Adipose tissue (tissue), 3 donors: ENCODE measurements around the gene ARL17A. TPM values are rescaled to one million over a fixed set of nuclear protein-coding genes. Genes with fewer than 3 reads are reported as not detected.
"Not testable (repeated sequence)": the region's sequence is repeated elsewhere in the genome, so short reads cannot be mapped to it uniquely, and the experiment has no call there.

Experiments used
- H3K27ac ChIP-seq: one replicate; pipeline ENCODE4 v1.5.1; 2013; ENCODE audit warnings: low read depth, low read length
- WGBS, 3 donors: extraction: QIAGEN DNeasy Blood & Tissue Kit; methylation state at CpG; one replicate each; pipeline ENCODE4 v1.1.7; 2013; 5-methylcytosine and 5-hydroxymethylcytosine counted together
- polyA plus RNA-seq, 3 donors: library from polyadenylated mRNA; stranded (reverse); fragments of 200-250 nt; gene quantifications; one replicate each; pipeline ENCODE4 v1.2.3, GENCODE V29; 2013
- donor health status: healthy with polysubstance abuse.
- donor health status: Bipolar disorder and iron deficiency.
- donor health status: healthy.

Gene ARL17A
- polyA plus RNA-seq: 1 to 10 TPM; 2.0 to 2.7 (median 2.3) TPM

- H3K27ac ChIP-seq: not testable (repeated sequence)
- WGBS, 3 donors: 0% methylated on average over 4 to 11 of the region's 65 CpGs
These were observed at the start of gene ARL17A for GRCh38 chr17:46579083-46580075. Gene ARL17A, minus strand, starts transcription at chr17:46579691. Its CDS starts 3,369 bp downstream, at chr17:46576322.

GRCh38 chr17:46628753-46629436 lies 49.4 kb upstream of the ARL17A start:
- not testable (repeated sequence) for H3K27ac ChIP-seq
- no CpG with 5 or more reads among the region's 5 CpGs for WGBS, 3 donors

GRCh38 chr17:46627452-46627851 lies 48.0 kb upstream of the ARL17A start:
- not testable (repeated sequence) for H3K27ac ChIP-seq
- WGBS, 3 donors: no CpG with 5 or more reads among the region's 2 CpGs

- no CpG with 5 or more reads among the region's 5 CpGs for WGBS, 3 donors
- H3K27ac ChIP-seq: not testable (repeated sequence)
These were observed 45.2 kb upstream of the ARL17A start for GRCh38 chr17:46624726-46625125.

GRCh38 chr17:46623790-46624189 lies 44.3 kb upstream of the ARL17A start:
- H3K27ac ChIP-seq: not testable (repeated sequence)
- WGBS, 3 donors: no CpG with 5 or more reads among the region's 2 CpGs

GRCh38 chr17:46618975-46619374 lies 39.5 kb upstream of the ARL17A start:
- WGBS, 3 donors: no CpG with 5 or more reads among the region's 1 CpG
- not testable (repeated sequence) for H3K27ac ChIP-seq

- no CpG with 5 or more reads among the region's 3 CpGs for WGBS, 3 donors
- not testable (repeated sequence) for H3K27ac ChIP-seq
These were observed 37.6 kb upstream of the ARL17A start for GRCh38 chr17:46617121-46617520.

- H3K27ac ChIP-seq: not testable (repeated sequence)
- WGBS, 3 donors: no CpG with 5 or more reads among the region's 1 CpG
These were observed 34.4 kb upstream of the ARL17A start for GRCh38 chr17:46613876-46614275.

- WGBS, 3 donors: no CpG with 5 or more reads among the region's 2 CpGs
- not testable (repeated sequence) for H3K27ac ChIP-seq
These were observed 31.8 kb upstream of the ARL17A start for GRCh38 chr17:46611304-46611703.

- not testable (repeated sequence) for H3K27ac ChIP-seq
These were observed 23.6 kb upstream of the ARL17A start for GRCh38 chr17:46603125-46603524.

GRCh38 chr17:46600767-46601166 lies 21.3 kb upstream of the ARL17A start:
- H3K27ac ChIP-seq: not testable (repeated sequence)
- WGBS, 3 donors: no CpG with 5 or more reads among the region's 3 CpGs

GRCh38 chr17:46598344-46598931 lies 18.9 kb upstream of the ARL17A start:
- H3K27ac ChIP-seq: not testable (repeated sequence)
- 36 to 52% (median 45%) methylated on average over 2 of the region's 3 CpGs for WGBS, 3 donors

- WGBS, 3 donors: no CpG with 5 or more reads among the region's 7 CpGs
- not testable (repeated sequence) for H3K27ac ChIP-seq
These were observed 11.8 kb upstream of the ARL17A start for GRCh38 chr17:46591332-46591731.

- H3K27ac ChIP-seq: not testable (repeated sequence)
- no CpG with 5 or more reads among the region's 95 CpGs for WGBS, 3 donors
These were observed 11.0 kb upstream of the ARL17A start, which contains the start of gene NSF for GRCh38 chr17:46590157-46591146. Gene NSF, plus strand, starts transcription at chr17:46590669. Its CDS starts 107 bp downstream, at chr17:46590776.

- no CpG with 5 or more reads among the region's 3 CpGs for WGBS, 3 donors
- not testable (repeated sequence) for H3K27ac ChIP-seq
These were observed 6.0 kb upstream of the ARL17A start for GRCh38 chr17:46585444-46585843.

GRCh38 chr17:46580082-46580481 lies 591 bp upstream of the ARL17A start:
- 4 to 10% (median 8%) methylated on average over 1 to 8 of the region's 18 CpGs for WGBS, 3 donors
- H3K27ac ChIP-seq: not testable (repeated sequence)

- WGBS, 3 donors: no CpG with 5 or more reads among the region's 4 CpGs
These were observed 7.7 kb downstream of the ARL17A start for GRCh38 chr17:46571796-46572195.

GRCh38 chr17:46566980-46567379 lies 12.5 kb downstream of the ARL17A start:
- no CpG with 5 or more reads among the region's 1 CpG for WGBS, 3 donors
- H3K27ac ChIP-seq: not testable (repeated sequence)

More at GRCh38 chr17:46571796-46572195, 7.7 kb downstream of the ARL17A start:
- not testable (repeated sequence) for H3K27ac ChIP-seq
